Endothelial cell of umbilical vein (primary cell): Measurements from ENCODE around the gene NFATC2. TPM values are rescaled to one million over a fixed set of nuclear protein-coding genes. Genes with fewer than 3 reads are reported as not detected.

ENCODE experiments used
- BruUV-seq: library from RNA; stranded (reverse); fragments of 400-500 nt; replicated peaks from 2 replicates; lab custom pipeline; 2021; lab: Mats Ljungman, UMichigan
- CTCF ChIA-PET: fragments of 300-600, 350-600 bp; sonication (Branson Sonifier 250); formaldehyde crosslinking; loops from one replicate; lab custom pipeline; 2021; ENCODE audit warnings: antibody characterized with exemption, inconsistent platforms; lab: Charles Lee
- POLR2A ChIA-PET: fragments of 300-600, 350-600 bp; sonication (Branson Sonifier 250); formaldehyde crosslinking; loops from one replicate; lab custom pipeline; 2021; ENCODE audit warnings: antibody characterized with exemption, inconsistent platforms; lab: Charles Lee
- DNase-seq: peaks from one replicate; pipeline ENCODE4 v3.0.0-alpha.2; 2011; ENCODE audit warnings: low read depth, low spot score
- FAIRE-seq: peaks from 2 replicates; lab custom pipeline; 2011; peaks lifted over from hg19 to GRCh38; lab: Jason Lieb, UNC
- H2AFZ ChIP-seq: 2 replicates; pipeline ENCODE4 v1.6.0; 2012; ENCODE audit warnings: low read depth, low read length, control low read depth, inconsistent platforms
- H3K27ac ChIP-seq: 2 replicates; pipeline ENCODE4 v1.5.1; 2011; ENCODE audit warnings: low read depth, mild to moderate bottlenecking, control low read depth, low read length, moderate library complexity; ENCODE audit not compliant: insufficient read depth
- H3K27me3 ChIP-seq, 2 experiments: 2 replicates each; pipeline versions ENCODE4 v1.6.0 to v1.6.1; 2011; ENCODE audit warnings: low read length in 2 of 2, mixed read lengths in 1 of 2; ENCODE audit not compliant: control insufficient read depth in 2 of 2, insufficient read depth in 2 of 2
- H3K36me3 ChIP-seq, 2 experiments: 2 replicates in 1 of 2; 3 replicates in 1 of 2; pipeline ENCODE4 v1.5.1; 2011; ENCODE audit warnings: low read length in 2 of 2, mild to moderate bottlenecking in 1 of 2, moderate library complexity in 1 of 2; ENCODE audit not compliant: control insufficient read depth in 2 of 2, insufficient read depth in 2 of 2; ENCODE audit errors: extremely low read depth in 1 of 2
- H3K4me1 ChIP-seq: 3 replicates; pipeline ENCODE4 v1.5.1; 2011; ENCODE audit warnings: mild to moderate bottlenecking, low read length; ENCODE audit not compliant: control insufficient read depth, insufficient read depth; ENCODE audit errors: extremely low read depth
- H3K4me2 ChIP-seq: 2 replicates; pipeline ENCODE4 v1.6.1; 2011; ENCODE audit warnings: low read length, control low read depth, mixed read lengths; ENCODE audit not compliant: insufficient read depth
- H3K4me3 ChIP-seq, 3 experiments: fragments of 200-600 bp in 1 of 3; sonication (generic), shearing (Covaris generic) in 1 of 3; replicated peaks in 1 of 3; 2 replicates each; pipeline ENCODE4 v1.5.1; 2011 to 2016; ENCODE audit warnings: control low read depth in 3 of 3, low read length in 3 of 3, mild to moderate bottlenecking in 2 of 3, inconsistent platforms in 1 of 3, low read depth in 1 of 3, moderate library complexity in 1 of 3; ENCODE audit not compliant: insufficient read depth in 1 of 3
- H3K79me2 ChIP-seq: 2 replicates; pipeline ENCODE4 v1.6.0; 2012; ENCODE audit warnings: low read length, inconsistent platforms; ENCODE audit not compliant: control insufficient read depth, insufficient read depth
- H3K9ac ChIP-seq: replicated peaks from 2 replicates; pipeline ENCODE3; 2011; ENCODE audit warnings: low read length, control low read depth; ENCODE audit not compliant: insufficient read depth; ENCODE audit errors: extremely low read depth
- H3K9me1 ChIP-seq: replicated peaks from 3 replicates; pipeline ENCODE4 v1.6.0; 2011; ENCODE audit warnings: mild to moderate bottlenecking, low read length; ENCODE audit not compliant: control insufficient read depth, insufficient read depth; ENCODE audit errors: extremely low read depth
- H3K9me3 ChIP-seq: replicated peaks from 2 replicates; pipeline ENCODE4 v1.5.1; 2012; ENCODE audit warnings: low read length, inconsistent platforms; ENCODE audit not compliant: control insufficient read depth, insufficient read depth
- H4K20me1 ChIP-seq: replicated peaks from 2 replicates; pipeline ENCODE3; 2011; ENCODE audit warnings: mild to moderate bottlenecking, low read length; ENCODE audit not compliant: control insufficient read depth, insufficient read depth; ENCODE audit errors: extremely low read depth
- CTCF ChIP-seq, 2 donors: IDR thresholded peaks; 1 replicate in 1 of 2; 2 replicates in 1 of 2; pipeline ENCODE4 v1.5.1; 2011; ENCODE audit warnings: low read length in 2 of 2, mild to moderate bottlenecking in 2 of 2, moderate library complexity in 2 of 2, control low read depth in 1 of 2, inconsistent platforms in 1 of 2, low read depth in 1 of 2; ENCODE audit not compliant: insufficient read depth in 1 of 2; ENCODE audit errors: extremely low read depth in 1 of 2
- EZH2 ChIP-seq: IDR thresholded peaks from 2 replicates; pipeline ENCODE4 v1.6.1; 2012; ENCODE audit warnings: borderline replicate concordance, low read depth, mild to moderate bottlenecking, moderate library complexity, low read length, inconsistent platforms; ENCODE audit not compliant: severe bottlenecking
- FOS ChIP-seq: IDR thresholded peaks from 2 replicates; pipeline ENCODE4 v1.6.1; 2011; ENCODE audit warnings: mild to moderate bottlenecking, low read length, moderate library complexity, borderline replicate concordance; ENCODE audit not compliant: insufficient read depth
- GATA2 ChIP-seq: IDR thresholded peaks from 2 replicates; pipeline ENCODE4 v1.7.0; 2011; ENCODE audit warnings: low read depth, mild to moderate bottlenecking, moderate library complexity, mixed read lengths, low read length; ENCODE audit not compliant: insufficient read length, insufficient read depth
- JUN ChIP-seq: IDR thresholded peaks from 2 replicates; pipeline ENCODE4 v1.6.1; 2011; ENCODE audit warnings: borderline replicate concordance, low read depth; ENCODE audit not compliant: insufficient read length, insufficient read depth
- MYC ChIP-seq: IDR thresholded peaks from one replicate; pipeline ENCODE4 v1.6.1; 2011; ENCODE audit warnings: mild to moderate bottlenecking, low read depth, low read length
- POLR2A ChIP-seq: IDR thresholded peaks from 2 replicates; pipeline ENCODE4 v1.6.1; 2012; ENCODE audit warnings: low read depth, mild to moderate bottlenecking, control low read depth, low read length
- POLR2AphosphoS5 ChIP-seq: IDR thresholded peaks from 2 replicates; pipeline ENCODE4 v1.6.1; 2012; ENCODE audit warnings: low read depth, mild to moderate bottlenecking, control low read depth, low read length, moderate library complexity; ENCODE audit not compliant: insufficient read depth
- dilution Hi-C: fragments of 300-500 bp; cut with MboI; formaldehyde crosslinking; loops from one replicate; pipeline ENCODE4 v1.15.0; 2019; ENCODE audit warnings: low sequenced_read_pairs; ENCODE audit not compliant: extremely low pct_ligation_motif_present
- intact Hi-C: fragments of 100-400 bp; cut with micrococcal nuclease; formaldehyde crosslinking; loops from one replicate; pipeline ENCODE4 v1.10.0; 2022
- polyA plus RNA-seq, 4 experiments: library from polyadenylated mRNA; depleted of rRNA in 3 of 4; stranded (reverse) in 3 of 4; unstranded in 1 of 4; fragments of >200 nt; gene quantifications; 2 replicates each; pipeline versions ENCODE4 v1.2.1 to v1.2.3, GENCODE V29; 2011 to 2012; ENCODE audit warnings: missing spikeins in 1 of 4
- total RNA-seq: library from RNA; stranded (reverse); gene quantifications from 2 replicates; pipeline ENCODE4 v1.2.3, GENCODE V29; 2021
- TF ChIP-seq, protein P1 (sequence below): IDR thresholded peaks from 2 replicates; pipeline ENCODE4 v1.6.1; 2011; ENCODE audit not compliant: insufficient read depth, insufficient read length

The NFATC2 gene
- total and polyA plus RNA-seq, 2 donors (not counting 3 experiments of a cell fraction or from before 2014, with no cell fraction given) = 3.1 to 13.0 TPM

DNA sequence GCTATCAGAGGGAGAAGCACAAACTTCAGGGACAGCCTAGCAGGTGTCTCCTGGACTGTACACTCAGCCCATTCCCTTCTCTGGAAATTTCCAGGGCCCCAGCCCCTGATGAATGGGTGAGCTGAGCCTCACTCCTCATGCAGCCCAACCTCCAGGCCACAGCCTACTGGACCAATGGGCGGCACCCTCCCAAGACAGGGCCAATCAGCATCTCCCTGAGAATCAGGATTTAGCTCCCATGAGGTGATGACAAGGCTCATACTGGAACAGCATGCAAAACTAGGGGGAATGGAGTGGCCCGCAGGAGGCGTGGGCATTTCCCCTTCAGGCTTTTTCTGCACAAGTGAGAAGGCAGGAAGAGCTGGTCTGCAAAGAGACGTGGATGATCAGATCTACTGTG lies 29.0 kb downstream of the NFATC2 start:
- Histone ChIP-seq H3K4me1 (no peaks in the 10 kb centered on the region), H2AFZ (no peak overlapping the region), H3K9me1 (no peaks in the 10 kb centered on the region), H3K36me3 (peaks cover 0 to 5% of the 10 kb centered on the region in 2 experiments), H3K79me2 (no peaks in the 10 kb centered on the region), H3K4me3 (no peak overlapping the region), H3K9ac (no peak overlapping the region), H3K27me3 (no peaks in the 10 kb centered on the region), H3K9me3 (no peaks in the 10 kb centered on the region), H3K4me2 (no peak overlapping the region), H4K20me1 (no peaks in the 10 kb centered on the region), H3K27ac (no peak overlapping the region)
- intact Hi-C loops = no loop called here
- TF ChIP-seq FOS (no peak), EZH2 (no peak), JUN (no peak), CTCF (IDR thresholded peaks at IDR 0.05; ENCODE audit: extremely low read depth in 1 of 2, insufficient read depth in 1 of 2, low read depth in 1 of 2, low read length in 2 of 2) (no peak), POLR2A (no peak), POLR2AphosphoS5 (no peak), MYC (no peak), GATA2 (no peak)
- TF ChIP-seq, protein P1, sequence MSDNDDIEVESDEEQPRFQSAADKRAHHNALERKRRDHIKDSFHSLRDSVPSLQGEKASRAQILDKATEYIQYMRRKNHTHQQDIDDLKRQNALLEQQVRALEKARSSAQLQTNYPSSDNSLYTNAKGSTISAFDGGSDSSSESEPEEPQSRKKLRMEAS = no peak
- BruUV-seq = no TSS peak
- FAIRE-seq (no peak), DNase-seq (no peak)
- dilution Hi-C loops = no loop called here
- ChIA-PET CTCF (interaction anchor here (1.3 kb wide), 1 partner anchor 8 kb away, joined by 3 read pairs; no protein-coding TSS in a partner anchor), POLR2A (interaction anchor here (1.0 kb wide), 1 partner anchor 12 kb away, joined by 6 read pairs; no protein-coding TSS in a partner anchor)
